ENCODE measurements around the gene VWF.
"Not testable (repeated sequence)": the region's sequence is repeated elsewhere in the genome, so short reads cannot be mapped to it uniquely, and the experiment has no call there.

Gene VWF

GRCh38 chr12:6102021-6102420, 22.4 kb downstream of the VWF start:
- ATAC-seq = not testable (repeated sequence)

- ATAC-seq = no peak
Observed at GRCh38 chr12:6099316-6099715, 25.2 kb downstream of the VWF start.

- ATAC-seq = no peak
Observed at GRCh38 chr12:6097411-6097810, 27.1 kb downstream of the VWF start.

GRCh38 chr12:6096527-6096926, 27.9 kb downstream of the VWF start:
- no peak for ATAC-seq

GRCh38 chr12:6095269-6095668, 29.2 kb downstream of the VWF start:
- ATAC-seq = no peak

GRCh38 chr12:6093764-6094163, 30.7 kb downstream of the VWF start:
- ATAC-seq = no peak

- ATAC-seq = no peak
Observed at GRCh38 chr12:6092784-6093722, 31.4 kb downstream of the VWF start.

- ATAC-seq = no peak
Observed at GRCh38 chr12:6091786-6092566, 32.5 kb downstream of the VWF start.

- no peak for ATAC-seq
Observed at GRCh38 chr12:6090803-6091202, 33.7 kb downstream of the VWF start.

GRCh38 chr12:6088921-6089747, 35.3 kb downstream of the VWF start:
- peak in 1 of 2 donors; percentile 21 for ATAC-seq

- ATAC-seq = no peak
Observed at GRCh38 chr12:6086316-6086715, 38.2 kb downstream of the VWF start.

- ATAC-seq = no peak
Observed at GRCh38 chr12:6085841-6086240, 38.6 kb downstream of the VWF start.

GRCh38 chr12:6084969-6085450, 39.5 kb downstream of the VWF start:
- no peak for ATAC-seq

GRCh38 chr12:6084261-6084968, 40.1 kb downstream of the VWF start:
- no peak for ATAC-seq

- ATAC-seq = no peak
Observed at GRCh38 chr12:6083601-6084000, 40.9 kb downstream of the VWF start.

- ATAC-seq = no peak
Observed at GRCh38 chr12:6082613-6083012, 41.9 kb downstream of the VWF start.

- ATAC-seq = no peak
Observed at GRCh38 chr12:6080149-6081045, 44.1 kb downstream of the VWF start.

- ATAC-seq = no peak
Observed at GRCh38 chr12:6078398-6079096, 45.9 kb downstream of the VWF start.

GRCh38 chr12:6077692-6078083, 46.8 kb downstream of the VWF start:
- no peak for ATAC-seq
